GM12874 (cell line): ENCODE data around the gene KCNH4.

Experiments
- CTCF ChIP-seq: IDR thresholded peaks from 2 replicates; pipeline ENCODE4 v1.5.1; 2011; ENCODE audit warnings: low read depth, mild to moderate bottlenecking, control low read depth, low read length, moderate library complexity; ENCODE audit not compliant: insufficient read depth

Gene KCNH4

DNA sequence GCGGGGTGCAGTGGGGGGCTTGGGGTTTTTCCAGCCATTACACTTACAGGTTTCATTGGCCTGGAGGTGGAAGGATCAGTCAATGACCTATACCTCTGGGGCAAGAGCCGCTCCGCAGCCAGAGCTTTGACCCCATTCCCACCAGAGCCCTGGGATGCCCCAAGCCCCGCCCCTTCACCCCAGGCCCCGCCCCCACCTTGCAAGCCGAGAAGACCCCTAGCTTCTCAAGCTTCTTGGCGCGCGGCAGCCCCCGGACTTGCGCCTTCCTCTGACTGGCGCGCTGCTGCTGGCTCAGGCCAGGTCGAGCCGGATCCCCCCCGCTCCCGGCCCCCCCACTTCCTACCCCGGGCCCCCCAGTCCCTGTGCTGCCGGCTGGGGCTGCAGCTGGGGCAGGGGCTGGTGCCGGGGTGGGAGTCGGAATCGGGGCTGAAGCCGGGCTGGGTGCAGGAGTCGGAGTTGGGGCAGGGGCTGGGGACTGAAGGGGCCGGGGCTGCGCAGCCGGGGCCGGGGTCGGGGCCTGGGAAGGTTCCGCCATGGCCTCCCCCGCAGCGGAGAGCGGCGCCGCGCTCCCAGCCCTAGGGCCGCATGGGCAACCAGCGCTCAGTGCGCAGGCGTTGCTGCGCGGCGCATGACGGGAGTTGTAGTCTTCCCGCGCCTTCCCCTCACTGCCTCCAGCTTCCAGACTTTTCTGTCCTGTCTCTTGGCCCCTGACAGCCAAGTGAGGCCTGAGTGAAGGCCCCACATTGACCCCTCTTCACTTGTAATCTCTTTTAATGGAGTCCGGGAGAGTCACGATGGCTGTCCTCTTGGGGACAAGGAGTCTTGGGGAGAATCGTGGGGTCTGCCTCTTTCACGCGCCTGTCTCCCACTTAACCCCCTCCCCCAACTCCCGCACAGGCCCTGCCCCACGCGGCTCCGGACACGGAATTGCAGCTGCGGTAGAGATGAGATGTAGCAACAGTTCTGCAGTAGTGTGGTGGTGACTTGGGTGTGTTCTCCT lies 59.9 kb downstream of the KCNH4 start, which contains the start of gene KAT2A:
KAT2A (minus strand) TSS at position 598 of the 1,000 bp plus-strand sequence; CDS start at position 535, 63 bp downstream.
- TF ChIP-seq CTCF, result no peak

DNA sequence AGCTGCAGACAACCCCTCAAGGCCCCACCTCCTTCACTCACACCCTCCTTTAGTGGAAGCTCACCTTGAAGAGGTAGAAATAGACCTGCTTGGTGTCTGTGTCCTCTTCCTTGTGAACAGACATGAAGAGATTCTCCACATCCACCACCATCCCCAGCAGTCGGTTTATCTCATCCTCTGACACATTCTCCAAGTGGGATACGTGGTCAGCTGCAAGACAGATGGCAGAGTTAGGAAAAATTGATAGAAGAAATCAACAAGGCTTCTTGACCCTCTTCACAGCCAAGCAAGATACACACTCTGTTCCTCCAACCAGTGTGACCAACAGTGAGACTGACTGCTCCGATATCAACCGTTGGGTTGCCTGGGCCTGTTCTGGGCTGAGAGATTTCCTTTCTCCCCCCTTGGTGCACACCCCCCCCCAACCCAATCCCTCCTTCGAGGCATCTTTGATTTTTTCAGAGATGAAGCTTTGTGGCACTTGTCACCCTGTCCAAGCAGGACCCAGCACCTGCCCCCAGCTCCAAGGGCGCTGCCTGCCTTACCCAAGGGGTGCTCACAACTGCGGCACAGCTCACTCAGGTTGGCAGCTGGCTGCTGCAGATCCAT lies 60.7 kb downstream of the KCNH4 start:
- TF ChIP-seq CTCF, result no peak

DNA sequence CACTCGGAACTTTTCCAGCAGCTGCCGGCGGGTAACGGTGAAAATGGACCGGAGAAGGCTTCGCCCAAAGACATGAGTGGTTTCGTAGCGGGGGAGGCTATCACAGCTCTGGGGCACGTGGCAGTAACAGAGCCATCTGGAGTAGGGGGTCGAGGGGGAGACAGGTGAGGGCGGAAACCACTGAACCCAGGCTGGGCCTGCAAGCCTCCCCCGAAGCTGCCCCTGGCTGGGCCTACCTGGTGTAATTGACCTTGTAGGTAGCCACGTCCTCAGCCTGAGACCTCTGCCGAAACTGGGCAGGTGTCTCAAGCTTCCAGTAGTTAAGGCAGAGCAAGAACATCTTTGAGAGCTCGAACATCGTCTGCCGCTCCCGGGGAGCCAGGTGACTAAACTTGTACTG lies 61.6 kb downstream of the KCNH4 start:
- TF ChIP-seq CTCF, result no peak

DNA sequence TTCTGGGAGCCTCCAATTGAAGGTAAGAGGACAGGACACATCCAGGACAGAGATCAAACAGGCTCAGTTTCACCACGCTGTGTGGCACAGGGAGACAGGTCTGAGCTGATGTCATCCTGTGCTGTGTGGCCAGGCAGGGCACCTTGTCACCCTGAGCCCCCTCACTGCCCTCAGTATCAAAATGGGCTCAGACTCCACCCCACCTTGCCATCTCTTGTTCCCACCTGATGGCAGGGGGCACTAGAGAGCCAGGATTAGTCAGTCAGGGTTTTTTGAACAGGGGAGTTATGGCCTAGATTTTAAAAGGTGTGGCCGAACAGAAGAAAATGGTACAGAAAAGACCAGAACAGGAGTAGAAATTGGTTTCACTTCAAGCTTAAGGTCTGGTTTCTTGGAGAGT lies 62.4 kb downstream of the KCNH4 start:
- TF ChIP-seq CTCF, result peak; percentile 46

- TF ChIP-seq CTCF, result no peak
Measured at GRCh38 chr17:42118126-42118510, 62.8 kb downstream of the KCNH4 start.

GRCh38 chr17:42117397-42118125 lies 63.4 kb downstream of the KCNH4 start:
- TF ChIP-seq CTCF, result no peak
